A673 (cell line): ENCODE data around the gene CHST15.

Source experiments
- EZH2 ChIP-seq: fragments of 200-600 bp; sonication (generic); IDR thresholded peaks from 2 replicates; pipeline ENCODE4 v1.6.1; 2017; ENCODE audit warnings: borderline replicate concordance, low read depth, mild to moderate bottlenecking, mixed read lengths, antibody characterized with exemption, low read length; ENCODE audit not compliant: poor library complexity, severe bottlenecking
- TF ChIP-seq, protein P1 (sequence below): fragments of 300-800, 200-600 bp; sonication (generic); conservative IDR thresholded peaks from 2 replicates; pipeline ENCODE4 v1.5.1; 2017; ENCODE audit warnings: low read depth, mild to moderate bottlenecking, antibody characterized with exemption, low read length, moderate library complexity, mixed read lengths

DNA sequence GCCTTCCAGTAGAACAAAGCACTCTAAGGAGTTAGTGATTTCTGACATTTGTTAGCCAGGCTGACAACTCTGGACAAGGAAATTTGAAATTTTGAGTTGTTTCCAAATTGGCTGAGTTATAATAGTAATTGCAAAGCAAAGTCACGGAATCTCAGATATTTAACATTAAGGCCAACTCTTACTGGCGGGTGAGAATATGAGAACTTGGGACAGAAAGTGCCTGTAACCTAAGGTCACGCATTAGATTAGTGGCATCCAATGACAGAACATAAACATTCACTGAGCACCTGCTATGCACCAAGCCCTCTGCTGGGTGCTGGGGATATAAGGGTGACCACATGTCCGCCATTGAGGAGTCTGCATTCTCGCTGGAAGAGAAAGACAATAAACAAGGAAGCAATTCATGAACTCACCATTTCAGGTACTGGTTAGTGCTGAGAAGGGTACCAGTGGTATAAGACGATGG is 45.5 kb upstream of the CHST15 start:
- TF ChIP-seq, protein P1, sequence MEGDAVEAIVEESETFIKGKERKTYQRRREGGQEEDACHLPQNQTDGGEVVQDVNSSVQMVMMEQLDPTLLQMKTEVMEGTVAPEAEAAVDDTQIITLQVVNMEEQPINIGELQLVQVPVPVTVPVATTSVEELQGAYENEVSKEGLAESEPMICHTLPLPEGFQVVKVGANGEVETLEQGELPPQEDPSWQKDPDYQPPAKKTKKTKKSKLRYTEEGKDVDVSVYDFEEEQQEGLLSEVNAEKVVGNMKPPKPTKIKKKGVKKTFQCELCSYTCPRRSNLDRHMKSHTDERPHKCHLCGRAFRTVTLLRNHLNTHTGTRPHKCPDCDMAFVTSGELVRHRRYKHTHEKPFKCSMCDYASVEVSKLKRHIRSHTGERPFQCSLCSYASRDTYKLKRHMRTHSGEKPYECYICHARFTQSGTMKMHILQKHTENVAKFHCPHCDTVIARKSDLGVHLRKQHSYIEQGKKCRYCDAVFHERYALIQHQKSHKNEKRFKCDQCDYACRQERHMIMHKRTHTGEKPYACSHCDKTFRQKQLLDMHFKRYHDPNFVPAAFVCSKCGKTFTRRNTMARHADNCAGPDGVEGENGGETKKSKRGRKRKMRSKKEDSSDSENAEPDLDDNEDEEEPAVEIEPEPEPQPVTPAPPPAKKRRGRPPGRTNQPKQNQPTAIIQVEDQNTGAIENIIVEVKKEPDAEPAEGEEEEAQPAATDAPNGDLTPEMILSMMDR: no peak
- no peak for TF ChIP-seq EZH2
